Measurements from ENCODE around the gene ZBTB34.

The ZBTB34 gene

GRCh38 chr9:126860757-126861466, 473 bp downstream of the ZBTB34 start:
- Histone ChIP-seq H3K27ac (ENCODE audit: low read depth, low read length) (peak overlapping the region; percentile 71; the same call in 1 of the 2 replicates), H3K4me3 (ENCODE audit: low read depth, low read length) (peak overlapping the region; percentile 93), H3K9ac (ENCODE audit: low read length) (peak overlapping the region; percentile 66), H3K9me3 (ENCODE audit: control insufficient read depth, insufficient read depth, low read depth, low read length) (no peaks in the 10 kb centered on the region), H3K36me3 (ENCODE audit: control insufficient read depth, insufficient read depth, low read length) (peaks cover 13% of the 10 kb centered on the region), H3K27me3 (ENCODE audit: control insufficient read depth, insufficient read depth, low read length) (no peaks in the 10 kb centered on the region), H3K4me1 (ENCODE audit: control insufficient read depth, insufficient read depth, low read length) (peaks cover 21% of the 10 kb centered on the region)

DNA sequence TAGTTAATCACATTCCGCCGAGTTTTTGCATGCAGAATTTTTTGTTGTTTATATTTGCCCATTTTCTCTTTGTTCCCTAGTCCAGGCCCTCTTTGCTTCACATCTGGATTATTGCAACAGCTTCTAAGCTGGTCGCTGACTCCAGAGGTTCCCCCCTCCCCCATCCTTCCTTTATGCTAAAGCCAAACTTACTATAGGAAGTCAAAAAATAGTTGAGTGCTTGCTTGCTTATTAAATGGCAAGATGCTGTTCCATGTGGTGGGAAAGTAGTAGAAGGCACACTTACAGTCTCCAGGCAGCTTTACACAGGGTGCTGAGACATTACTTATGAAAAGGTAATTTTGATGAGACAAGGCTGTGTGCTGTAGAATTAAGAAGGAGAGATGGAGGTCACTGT, 1.3 kb downstream of the ZBTB34 start:
- Histone ChIP-seq H3K4me3 (ENCODE audit: low read depth, low read length) (peak overlapping the region; percentile 93), H3K27ac (ENCODE audit: low read depth, low read length) (no peak overlapping the region), H3K27me3 (ENCODE audit: control insufficient read depth, insufficient read depth, low read length) (no peaks in the 10 kb centered on the region), H3K36me3 (ENCODE audit: control insufficient read depth, insufficient read depth, low read length) (peaks cover 18% of the 10 kb centered on the region), H3K9me3 (ENCODE audit: control insufficient read depth, insufficient read depth, low read depth, low read length) (no peaks in the 10 kb centered on the region), H3K4me1 (ENCODE audit: control insufficient read depth, insufficient read depth, low read length) (peaks cover 21% of the 10 kb centered on the region), H3K9ac (ENCODE audit: low read length) (peak overlapping the region; percentile 66)

DNA sequence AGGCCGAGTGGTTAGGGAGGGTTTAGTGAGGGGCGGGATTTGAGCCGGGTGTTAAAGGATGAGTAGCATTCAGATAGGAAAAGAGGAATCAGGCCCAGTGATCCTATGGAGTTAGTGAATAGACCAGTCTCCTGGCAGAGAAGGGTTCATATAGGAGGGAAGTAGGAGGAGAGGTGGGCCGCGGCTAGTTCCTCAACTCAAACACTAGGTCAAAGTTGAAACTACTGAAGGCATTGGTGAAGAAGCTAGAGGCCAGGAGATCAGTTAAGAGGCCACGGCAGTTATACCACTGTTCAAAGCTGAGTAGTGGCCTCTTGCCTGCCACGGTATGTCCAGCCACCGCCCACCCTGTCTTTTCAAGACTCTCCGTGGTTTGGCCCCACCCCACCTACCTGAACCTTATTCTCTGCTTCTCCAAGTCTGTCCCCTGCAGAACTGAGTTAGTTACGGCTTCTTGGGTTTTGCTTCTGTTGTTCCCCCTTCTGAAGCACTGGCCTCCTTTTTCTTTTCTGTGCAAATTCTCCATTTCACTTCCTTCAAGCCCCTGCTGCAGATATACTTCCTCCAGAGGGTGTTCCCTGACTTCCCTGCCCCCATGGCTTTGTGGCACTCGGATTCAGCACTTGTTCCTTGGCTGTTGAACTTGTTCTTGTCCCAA, 1.8 kb downstream of the ZBTB34 start:
- Histone ChIP-seq H3K27ac (ENCODE audit: low read depth, low read length) (no peak overlapping the region), H3K4me1 (ENCODE audit: control insufficient read depth, insufficient read depth, low read length) (peaks cover 21% of the 10 kb centered on the region), H3K36me3 (ENCODE audit: control insufficient read depth, insufficient read depth, low read length) (peaks cover 19% of the 10 kb centered on the region), H3K27me3 (ENCODE audit: control insufficient read depth, insufficient read depth, low read length) (no peaks in the 10 kb centered on the region), H3K4me3 (ENCODE audit: low read depth, low read length) (peak overlapping the region; percentile 93), H3K9ac (ENCODE audit: low read length) (no peak overlapping the region), H3K9me3 (ENCODE audit: control insufficient read depth, insufficient read depth, low read depth, low read length) (no peaks in the 10 kb centered on the region)

- Histone ChIP-seq H3K4me3 (ENCODE audit: low read depth, low read length) (no peak overlapping the region), H3K27me3 (ENCODE audit: control insufficient read depth, insufficient read depth, low read length) (no peaks in the 10 kb centered on the region), H3K36me3 (ENCODE audit: control insufficient read depth, insufficient read depth, low read length) (peaks cover 19% of the 10 kb centered on the region), H3K27ac (ENCODE audit: low read depth, low read length) (no peak overlapping the region), H3K9me3 (ENCODE audit: control insufficient read depth, insufficient read depth, low read depth, low read length) (no peaks in the 10 kb centered on the region), H3K9ac (ENCODE audit: low read length) (no peak overlapping the region), H3K4me1 (ENCODE audit: control insufficient read depth, insufficient read depth, low read length) (peaks cover 27% of the 10 kb centered on the region)
Observed at GRCh38 chr9:126864771-126865170, 4.3 kb downstream of the ZBTB34 start.

DNA sequence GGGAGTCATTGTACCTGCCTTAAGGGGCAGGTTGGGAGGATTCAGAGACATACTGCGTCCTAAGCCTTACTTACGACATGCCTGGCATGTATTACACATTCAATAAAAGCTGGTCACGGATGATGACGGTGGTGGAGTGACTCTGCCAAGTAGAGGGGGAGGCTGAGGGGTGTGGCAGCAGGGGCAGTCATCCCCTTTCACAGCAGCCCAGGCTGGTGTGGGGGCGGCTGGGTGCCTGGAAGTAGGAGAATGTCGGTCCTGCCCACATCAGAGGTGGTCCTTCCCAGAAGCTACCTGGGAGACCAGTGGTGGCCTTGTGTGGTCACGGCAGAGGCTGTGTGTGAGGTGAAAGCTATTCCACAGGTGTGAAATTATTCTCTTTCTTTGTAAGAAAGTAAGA, 8.9 kb downstream of the ZBTB34 start:
- H3K9ac ChIP-seq (ENCODE audit: low read length): no peak overlapping the region
- no peak overlapping the region for H3K27ac ChIP-seq (ENCODE audit: low read depth, low read length)
- no peaks in the 10 kb centered on the region for H3K9me3 ChIP-seq (ENCODE audit: control insufficient read depth, insufficient read depth, low read depth, low read length)
- H3K27me3 ChIP-seq (ENCODE audit: control insufficient read depth, insufficient read depth, low read length): no peaks in the 10 kb centered on the region
- peaks cover 9% of the 10 kb centered on the region; the same call in 1 of the 2 replicates for H3K4me1 ChIP-seq (ENCODE audit: control insufficient read depth, insufficient read depth, low read length)
- peaks cover 12% of the 10 kb centered on the region; the same call in 1 of the 2 replicates for H3K36me3 ChIP-seq (ENCODE audit: control insufficient read depth, insufficient read depth, low read length)
- no peak overlapping the region for H3K4me3 ChIP-seq (ENCODE audit: low read depth, low read length)

- H3K36me3 ChIP-seq (ENCODE audit: control insufficient read depth, insufficient read depth, low read length): no peaks in the 10 kb centered on the region
- H3K4me3 ChIP-seq (ENCODE audit: low read depth, low read length): no peak overlapping the region
- H3K27ac ChIP-seq (ENCODE audit: low read depth, low read length): no peak overlapping the region
- H3K27me3 ChIP-seq (ENCODE audit: control insufficient read depth, insufficient read depth, low read length): no peaks in the 10 kb centered on the region
- H3K9ac ChIP-seq (ENCODE audit: low read length): no peak overlapping the region
- H3K4me1 ChIP-seq (ENCODE audit: control insufficient read depth, insufficient read depth, low read length): peaks cover 9% of the 10 kb centered on the region; the same call in 1 of the 2 replicates
- no peaks in the 10 kb centered on the region for H3K9me3 ChIP-seq (ENCODE audit: control insufficient read depth, insufficient read depth, low read depth, low read length)
Observed at GRCh38 chr9:126872516-126872915, 12.1 kb downstream of the ZBTB34 start.

DNA sequence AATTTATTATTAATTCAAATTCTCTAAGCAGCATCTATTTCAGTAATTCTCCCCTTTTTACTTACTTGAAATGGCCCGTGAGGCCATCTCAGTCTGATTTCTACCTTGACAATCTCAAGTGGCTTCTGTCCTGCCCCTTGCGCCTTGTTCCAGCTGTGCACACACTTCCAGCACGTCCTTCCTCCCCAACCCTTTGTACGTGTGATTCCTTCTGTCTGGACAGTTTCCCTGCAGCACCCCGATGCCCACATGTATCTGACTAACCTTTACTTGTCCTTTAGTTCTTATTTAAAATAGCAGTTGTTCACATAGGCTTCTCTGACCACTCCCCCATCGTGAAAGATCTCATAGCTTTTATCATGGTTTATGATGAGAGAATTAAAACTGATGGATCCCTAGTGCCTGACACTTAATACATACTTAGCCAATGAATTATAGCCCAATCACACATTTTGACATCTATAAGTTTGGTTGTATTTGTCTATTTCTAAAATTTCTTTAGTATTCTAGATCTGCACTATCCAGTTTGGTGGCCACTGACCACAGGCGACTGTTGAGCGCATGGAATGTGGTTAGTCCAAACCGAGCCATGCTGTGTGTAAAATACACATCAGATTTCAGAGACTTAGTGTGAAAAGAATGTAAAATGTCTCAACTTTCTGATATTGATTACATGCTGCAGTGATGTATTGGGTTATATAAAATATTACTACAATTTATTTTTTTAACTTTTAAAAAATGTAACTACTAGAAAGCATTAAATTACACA, 14.3 kb downstream of the ZBTB34 start:
- H3K4me1 ChIP-seq (ENCODE audit: control insufficient read depth, insufficient read depth, low read length): no peaks in the 10 kb centered on the region
- no peaks in the 10 kb centered on the region for H3K9me3 ChIP-seq (ENCODE audit: control insufficient read depth, insufficient read depth, low read depth, low read length)
- H3K27me3 ChIP-seq (ENCODE audit: control insufficient read depth, insufficient read depth, low read length): no peaks in the 10 kb centered on the region
- H3K36me3 ChIP-seq (ENCODE audit: control insufficient read depth, insufficient read depth, low read length): peaks cover 8% of the 10 kb centered on the region
- no peak overlapping the region for H3K4me3 ChIP-seq (ENCODE audit: low read depth, low read length)
- no peak overlapping the region for H3K9ac ChIP-seq (ENCODE audit: low read length)
- H3K27ac ChIP-seq (ENCODE audit: low read depth, low read length): no peak overlapping the region

GRCh38 chr9:126875756-126876510, 15.5 kb downstream of the ZBTB34 start:
- Histone ChIP-seq H3K4me3 (ENCODE audit: low read depth, low read length) (no peak overlapping the region), H3K9me3 (ENCODE audit: control insufficient read depth, insufficient read depth, low read depth, low read length) (no peaks in the 10 kb centered on the region), H3K9ac (ENCODE audit: low read length) (no peak overlapping the region), H3K4me1 (ENCODE audit: control insufficient read depth, insufficient read depth, low read length) (no peaks in the 10 kb centered on the region), H3K36me3 (ENCODE audit: control insufficient read depth, insufficient read depth, low read length) (peaks cover 20% of the 10 kb centered on the region), H3K27me3 (ENCODE audit: control insufficient read depth, insufficient read depth, low read length) (no peaks in the 10 kb centered on the region), H3K27ac (ENCODE audit: low read depth, low read length) (no peak overlapping the region)

DNA sequence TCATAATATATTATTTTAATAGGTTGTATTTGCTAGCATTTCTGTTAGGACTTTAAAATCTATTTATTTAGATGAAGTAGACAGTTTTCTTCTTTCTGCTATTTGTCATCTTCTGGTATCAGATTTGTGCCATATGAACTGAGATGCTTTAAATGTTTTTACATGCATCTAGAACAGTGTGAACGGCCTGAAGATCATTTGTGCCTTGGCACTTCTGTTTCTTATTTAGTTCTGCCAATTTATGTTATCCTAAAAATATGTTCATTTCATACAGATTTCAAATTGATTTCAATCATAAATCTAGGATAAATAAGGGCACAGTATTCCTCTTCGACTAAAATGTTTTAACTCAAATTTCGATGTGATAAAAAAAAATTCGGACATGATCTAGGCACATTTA, 16.1 kb downstream of the ZBTB34 start:
- H3K27me3 ChIP-seq (ENCODE audit: control insufficient read depth, insufficient read depth, low read length): no peaks in the 10 kb centered on the region
- peaks cover 22% of the 10 kb centered on the region for H3K36me3 ChIP-seq (ENCODE audit: control insufficient read depth, insufficient read depth, low read length)
- H3K4me1 ChIP-seq (ENCODE audit: control insufficient read depth, insufficient read depth, low read length): no peaks in the 10 kb centered on the region
- no peak overlapping the region for H3K9ac ChIP-seq (ENCODE audit: low read length)
- H3K27ac ChIP-seq (ENCODE audit: low read depth, low read length): no peak overlapping the region
- H3K9me3 ChIP-seq (ENCODE audit: control insufficient read depth, insufficient read depth, low read depth, low read length): no peaks in the 10 kb centered on the region
- no peak overlapping the region for H3K4me3 ChIP-seq (ENCODE audit: low read depth, low read length)

DNA sequence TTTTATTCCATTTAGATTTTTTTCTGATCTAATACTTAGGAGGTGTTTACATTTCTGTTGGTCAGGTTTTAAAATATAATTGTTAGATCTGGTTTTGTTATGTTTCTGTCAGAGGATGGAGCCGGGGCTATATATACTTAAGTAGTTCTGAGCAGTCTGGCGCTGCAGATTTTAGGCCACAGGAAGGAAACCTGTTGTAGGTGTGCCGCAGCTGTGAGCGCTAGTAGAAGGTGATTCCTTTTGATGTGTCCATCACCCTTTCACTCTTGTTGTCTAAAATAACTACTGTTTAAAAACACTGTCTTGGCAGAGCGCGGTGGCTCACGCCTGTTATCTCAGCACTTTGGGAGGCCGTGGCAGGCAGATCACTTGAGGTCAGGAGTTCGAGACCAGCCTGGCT, 17.0 kb downstream of the ZBTB34 start:
- Histone ChIP-seq H3K4me3 (ENCODE audit: low read depth, low read length) (no peak overlapping the region), H3K9me3 (ENCODE audit: control insufficient read depth, insufficient read depth, low read depth, low read length) (no peaks in the 10 kb centered on the region), H3K27me3 (ENCODE audit: control insufficient read depth, insufficient read depth, low read length) (no peaks in the 10 kb centered on the region), H3K27ac (ENCODE audit: low read depth, low read length) (no peak overlapping the region), H3K36me3 (ENCODE audit: control insufficient read depth, insufficient read depth, low read length) (peaks cover 22% of the 10 kb centered on the region), H3K9ac (ENCODE audit: low read length) (no peak overlapping the region), H3K4me1 (ENCODE audit: control insufficient read depth, insufficient read depth, low read length) (no peaks in the 10 kb centered on the region)
